ENCODE measurements around the gene C12orf42.

Gene C12orf42

DNA sequence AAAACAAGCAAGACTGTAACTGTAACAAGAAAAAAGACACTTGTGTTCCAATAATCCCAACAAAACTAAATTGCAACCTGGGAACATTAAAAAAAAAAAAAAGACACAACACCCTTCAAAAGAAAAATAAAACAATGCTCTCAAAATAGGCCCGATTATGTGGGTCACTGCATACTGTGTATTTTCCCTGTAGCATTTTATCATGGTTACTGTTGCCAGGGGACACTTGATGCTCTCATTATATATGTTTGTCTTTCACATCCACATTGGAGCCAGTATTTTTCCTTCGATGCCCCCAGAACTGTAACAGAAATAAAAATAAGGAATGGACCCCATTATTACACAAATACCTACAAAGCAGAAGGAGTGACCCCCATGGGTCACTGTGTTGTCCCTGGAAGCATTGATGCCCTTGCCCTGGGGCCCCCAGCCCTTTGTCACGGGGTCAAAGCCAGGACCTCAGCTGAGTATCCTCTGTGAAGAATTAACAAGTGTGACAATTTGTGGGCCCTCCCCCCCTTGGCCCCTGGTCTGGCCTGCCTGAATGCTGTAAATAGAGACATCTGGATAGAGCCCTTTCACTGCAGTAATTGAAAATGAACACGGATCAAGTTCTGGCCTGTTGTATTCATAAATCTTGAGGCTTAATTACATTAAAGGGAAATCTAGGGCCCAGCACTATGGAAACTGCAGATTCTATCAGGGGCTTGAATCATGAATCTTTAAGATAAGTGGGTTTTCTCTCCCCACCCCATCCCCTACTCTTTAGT is 72.8 kb downstream of the C12orf42 start:
- DNase-seq: no peak

DNA sequence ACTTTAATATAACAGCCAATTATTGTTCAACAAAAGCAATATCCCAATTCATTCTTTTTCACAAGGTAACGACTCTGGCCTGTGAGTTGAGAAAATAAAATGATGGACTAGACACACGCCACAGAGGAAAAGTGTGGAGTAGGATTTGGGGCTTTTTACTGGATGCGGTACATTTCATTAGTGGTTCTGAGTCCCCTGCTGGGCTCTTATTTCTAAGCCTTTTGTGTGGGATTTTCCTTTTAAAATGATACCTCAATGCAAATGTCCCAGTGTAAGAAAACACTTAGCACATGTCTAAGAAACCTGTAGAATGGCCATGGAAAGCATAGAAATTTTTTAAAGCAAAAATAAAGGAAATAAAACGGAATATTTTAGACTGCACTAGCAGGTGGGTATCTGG is 73.4 kb downstream of the C12orf42 start:
- no peak for DNase-seq

DNA sequence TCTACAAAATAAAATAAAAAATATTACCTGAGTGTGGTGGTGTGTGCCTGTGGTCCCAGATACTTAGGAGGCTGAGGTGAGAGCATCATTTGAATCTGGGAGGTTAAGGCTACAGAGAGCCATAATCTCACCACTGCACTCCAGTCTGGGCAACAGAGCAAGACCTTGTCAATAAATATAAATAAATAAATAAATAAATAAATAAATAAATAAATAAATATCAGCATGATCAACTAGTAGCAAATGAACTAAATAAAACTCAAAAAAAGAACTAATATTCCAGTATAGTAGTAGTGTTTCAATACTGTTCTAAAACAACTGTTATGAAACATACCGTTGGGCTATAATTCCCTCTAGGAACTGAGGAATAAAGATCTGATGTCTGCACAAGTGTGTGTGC is 74.4 kb downstream of the C12orf42 start:
- DNase-seq: no peak

DNA sequence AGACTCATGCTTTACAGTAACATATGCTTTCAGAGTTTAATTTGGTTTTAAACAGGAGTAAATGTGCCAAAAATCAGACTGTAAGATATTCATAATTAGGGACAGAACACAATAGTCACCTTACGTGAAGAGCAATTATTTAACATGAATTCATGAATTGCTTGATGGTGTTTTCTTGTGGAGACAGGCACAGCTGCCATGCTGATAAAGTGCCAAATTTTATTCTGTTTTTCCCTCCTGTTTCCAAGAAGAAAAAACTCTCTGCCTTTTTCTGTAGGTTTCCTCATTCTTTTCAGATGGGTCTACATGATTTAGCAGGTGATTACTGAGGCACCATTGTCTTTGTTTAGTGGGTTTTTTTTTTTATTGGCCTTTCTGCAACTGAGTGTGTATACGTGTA is 80.1 kb downstream of the C12orf42 start:
- DNase-seq: no peak

DNA sequence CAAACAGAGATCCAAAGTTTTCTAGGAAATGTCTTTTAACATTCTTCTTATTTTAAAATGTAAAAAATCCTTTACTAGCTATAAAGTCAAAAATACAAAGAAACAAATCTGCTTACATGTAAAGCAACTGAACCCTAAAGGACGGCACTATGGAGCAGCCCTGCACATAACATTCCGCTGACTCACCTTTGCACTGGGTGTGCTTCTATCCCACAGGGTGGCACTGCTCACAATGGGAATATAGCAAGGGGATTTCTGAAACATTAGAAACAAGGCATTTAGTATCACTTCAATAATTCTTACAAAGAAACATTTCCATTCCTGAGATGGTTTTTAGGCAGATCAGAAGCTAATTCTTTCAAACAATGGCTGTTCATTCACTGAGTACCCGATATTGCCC is 94.3 kb downstream of the C12orf42 start:
- no peak for DNase-seq

DNA sequence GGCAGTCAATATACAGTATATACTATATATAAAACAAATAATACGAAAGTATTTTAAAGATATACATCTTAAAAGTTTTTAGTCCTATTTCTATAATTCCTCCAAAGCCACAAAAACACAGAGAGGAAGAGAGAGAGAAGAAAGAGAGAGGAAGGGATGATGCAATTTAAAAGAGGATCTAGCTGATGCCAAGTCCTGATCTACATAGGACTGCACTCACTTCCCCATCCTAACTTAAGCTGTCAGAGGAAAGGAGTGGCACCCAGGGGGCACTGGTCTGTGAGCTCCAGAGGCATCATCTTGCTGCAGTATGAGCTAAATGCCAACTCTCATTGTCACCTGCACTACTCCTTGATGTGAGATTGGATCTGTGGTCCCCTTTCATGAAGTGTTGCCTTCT is 95.8 kb downstream of the C12orf42 start:
- no peak for DNase-seq

DNA sequence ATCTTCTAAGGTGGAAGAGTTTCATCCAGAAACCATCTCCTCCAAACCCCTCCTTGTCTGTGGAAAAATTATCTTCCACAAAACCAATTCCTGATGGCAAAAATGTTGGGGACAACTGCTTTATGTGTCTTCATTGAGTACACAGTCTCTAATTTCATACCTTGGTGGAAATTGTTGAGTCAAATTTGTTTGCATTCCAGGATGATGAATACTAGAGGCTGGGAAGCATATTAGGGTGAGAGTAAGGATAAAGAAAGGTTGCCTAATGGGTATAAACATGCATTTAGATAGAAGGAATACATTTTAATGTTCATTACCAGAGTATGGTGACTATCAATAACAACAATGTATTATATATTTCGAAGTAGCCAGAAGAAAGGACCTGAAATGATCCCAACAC is 98.2 kb downstream of the C12orf42 start:
- no peak for DNase-seq

DNA sequence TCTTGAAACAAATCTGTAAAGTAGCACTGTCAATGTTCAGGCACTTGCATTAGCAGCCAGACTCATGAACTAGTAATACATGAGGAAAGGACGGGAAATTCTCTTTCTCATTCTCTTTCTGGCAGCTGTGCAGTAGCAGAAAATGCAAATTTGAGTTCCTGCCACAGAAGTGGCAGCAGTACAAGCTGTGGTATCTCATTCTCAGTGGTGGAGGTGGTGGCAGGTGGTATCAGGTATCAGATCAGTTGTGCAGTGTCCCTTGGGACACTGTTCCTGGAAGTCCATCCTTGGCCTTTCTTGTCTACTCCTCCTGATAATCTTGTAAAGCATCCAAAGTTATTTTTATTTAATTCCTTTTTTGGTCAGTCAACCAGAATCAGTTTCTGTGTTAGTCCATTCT is 103.0 kb downstream of the C12orf42 start:
- no peak for DNase-seq

DNA sequence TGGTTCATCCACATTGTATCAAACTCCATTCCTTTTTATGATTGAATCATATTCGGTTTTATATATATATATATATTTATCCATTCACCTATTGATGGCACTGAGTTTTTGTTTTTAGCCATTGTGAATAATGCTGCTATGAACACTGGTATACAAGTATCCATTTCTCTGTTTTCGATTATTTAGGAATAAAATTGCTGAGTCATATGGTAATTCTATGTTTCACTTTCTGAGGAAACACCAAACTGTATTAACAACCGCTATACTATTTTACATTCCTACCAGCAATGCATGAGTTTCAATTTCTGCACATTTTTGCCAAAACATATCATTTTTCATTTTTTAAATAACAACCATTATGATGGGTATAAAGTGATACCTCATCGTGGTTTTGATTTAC is 104.7 kb downstream of the C12orf42 start:
- no peak for DNase-seq

DNA sequence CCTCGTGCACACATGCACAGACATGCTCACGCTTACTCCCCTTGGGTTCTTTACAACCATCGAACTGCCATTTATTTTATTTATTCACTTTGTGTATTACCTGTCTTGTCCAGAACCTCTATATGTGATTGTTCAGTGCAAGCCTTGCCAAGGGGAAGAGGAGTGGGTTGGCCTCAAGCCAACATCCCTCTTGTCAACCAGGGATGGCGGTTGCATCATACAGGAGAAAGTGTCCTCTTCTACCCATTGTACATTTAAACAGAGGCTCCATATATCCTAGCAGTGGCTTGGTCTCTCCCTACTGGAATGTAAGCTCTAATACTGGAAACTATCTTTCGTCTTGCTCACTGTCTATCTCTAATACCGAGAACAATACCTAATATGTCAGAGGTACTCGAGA is 108.4 kb downstream of the C12orf42 start:
- DNase-seq: no peak

DNA sequence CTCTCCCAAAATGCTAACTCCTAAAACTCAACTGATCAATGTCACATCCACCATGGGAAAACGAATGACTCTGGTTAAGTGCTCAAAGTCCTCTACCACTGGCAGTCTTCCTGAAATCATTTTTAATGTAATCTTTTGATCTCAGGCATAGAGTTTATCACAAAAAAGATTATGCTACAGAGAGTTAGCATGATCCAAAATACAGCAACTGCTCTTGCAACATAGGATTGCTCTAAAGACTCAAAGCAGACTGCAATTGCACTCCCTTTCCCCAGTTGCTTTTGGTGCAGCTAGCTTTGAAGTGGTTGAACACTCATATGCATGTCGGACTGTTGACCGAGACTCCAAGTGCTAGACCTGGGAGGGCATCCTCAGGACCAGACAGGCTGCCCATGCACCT is 109.3 kb downstream of the C12orf42 start:
- DNase-seq: no peak

DNA sequence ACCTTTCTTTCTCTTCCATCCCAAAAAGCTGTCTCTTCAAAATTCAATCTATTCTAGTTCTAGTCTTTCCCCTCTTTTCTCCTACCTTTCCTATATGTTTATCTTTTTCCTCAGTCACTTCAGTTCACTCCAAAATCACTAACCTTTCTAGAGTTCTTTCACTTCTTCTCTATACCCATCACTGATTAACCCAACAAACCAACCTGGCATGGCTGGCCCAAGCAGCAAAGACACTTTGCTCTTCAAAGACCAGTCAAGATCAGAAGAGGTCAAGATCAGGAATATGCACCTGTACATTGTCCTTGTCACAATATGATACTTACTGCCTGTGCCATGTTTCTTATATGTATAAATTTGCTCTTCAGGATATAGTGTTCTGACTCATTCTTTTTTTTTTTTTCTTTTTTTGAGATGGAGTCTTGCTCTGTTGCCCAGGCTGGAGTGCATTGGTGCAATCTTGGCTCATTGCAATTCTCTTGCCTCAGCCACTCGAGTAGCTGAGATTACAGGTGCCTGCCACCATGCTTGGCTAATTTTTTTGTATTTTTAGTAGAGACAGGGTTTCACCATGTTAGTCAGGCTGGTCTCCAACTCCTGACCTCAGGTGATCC is 112.9 kb downstream of the C12orf42 start:
- no peak for DNase-seq

DNA sequence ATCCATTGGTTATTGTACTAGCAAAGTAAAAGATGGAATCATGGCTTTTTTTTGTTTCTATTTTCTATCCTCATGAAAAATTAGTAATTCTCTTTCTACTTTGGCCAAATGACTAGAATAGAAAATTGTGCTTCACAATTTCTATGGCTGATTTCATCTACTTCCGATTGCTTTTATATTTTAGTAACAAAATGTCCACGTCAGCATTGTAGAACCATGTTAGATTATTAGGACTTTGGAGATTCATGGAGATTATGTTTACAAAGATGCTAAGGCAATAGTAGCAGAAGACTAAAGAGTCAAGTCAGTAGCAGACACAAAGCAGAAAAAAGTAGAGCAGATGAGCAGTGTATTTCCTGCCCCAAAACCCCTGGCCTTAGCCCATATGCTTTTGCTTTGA is 113.6 kb downstream of the C12orf42 start:
- no peak for DNase-seq

DNA sequence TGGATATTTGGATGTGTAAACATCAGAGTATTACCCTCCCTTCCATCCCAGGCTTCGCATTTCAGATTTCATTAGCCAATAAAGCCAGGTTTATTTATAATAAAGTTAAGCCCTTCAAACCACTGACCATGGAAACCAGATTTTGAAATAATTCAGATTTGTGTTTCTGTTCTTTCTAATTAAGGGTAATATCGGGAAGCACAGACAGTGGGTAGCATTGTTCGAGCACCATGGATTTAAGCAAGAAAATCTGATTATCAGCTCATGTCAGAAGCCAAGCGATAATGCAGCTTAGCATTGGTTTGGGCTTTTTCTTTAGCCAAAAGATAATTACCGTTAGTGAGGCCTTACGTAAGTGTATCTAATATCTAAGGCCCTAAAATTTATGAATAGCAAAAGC is 116.1 kb downstream of the C12orf42 start:
- DNase-seq: no peak

DNA sequence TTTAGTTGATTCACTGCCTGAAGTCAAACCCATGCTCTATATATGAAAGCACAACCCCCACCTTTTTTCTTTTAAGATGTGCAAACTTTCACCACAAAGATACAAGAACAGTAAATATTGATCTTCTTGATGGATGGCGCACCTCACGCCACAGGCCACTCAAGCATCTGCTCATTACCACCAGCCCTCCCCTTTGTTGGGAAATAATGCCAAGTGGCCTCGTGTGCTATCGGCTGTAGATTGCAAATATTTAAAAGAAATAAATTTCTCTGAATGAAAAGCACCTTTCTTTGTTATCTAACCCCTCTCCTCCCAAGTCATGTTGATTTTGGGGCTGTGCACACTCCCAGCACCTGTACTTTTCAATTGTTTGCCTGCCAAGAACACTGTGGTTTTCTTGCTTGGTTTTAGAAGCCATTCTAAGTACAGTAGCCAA is 122.7 kb downstream of the C12orf42 start:
- no peak for DNase-seq

DNA sequence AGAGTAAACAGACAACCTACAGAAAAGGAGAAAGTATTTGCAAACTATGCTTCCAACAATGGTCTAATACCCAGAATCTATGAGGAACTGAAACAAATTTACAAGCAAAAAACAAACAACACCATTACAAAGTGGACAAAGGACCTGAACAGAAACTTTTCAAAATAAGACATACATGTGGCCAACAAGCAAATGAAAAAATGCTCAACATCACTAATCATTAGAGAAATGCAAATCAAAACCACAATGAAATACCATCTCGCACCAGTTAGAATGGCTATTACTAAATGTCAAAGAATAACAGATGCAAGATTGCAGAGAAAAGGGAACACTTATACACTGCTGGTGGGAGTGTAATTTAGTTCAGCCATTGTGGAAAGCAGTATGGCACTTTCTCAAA is 125.8 kb downstream of the C12orf42 start:
- no peak for DNase-seq

DNA sequence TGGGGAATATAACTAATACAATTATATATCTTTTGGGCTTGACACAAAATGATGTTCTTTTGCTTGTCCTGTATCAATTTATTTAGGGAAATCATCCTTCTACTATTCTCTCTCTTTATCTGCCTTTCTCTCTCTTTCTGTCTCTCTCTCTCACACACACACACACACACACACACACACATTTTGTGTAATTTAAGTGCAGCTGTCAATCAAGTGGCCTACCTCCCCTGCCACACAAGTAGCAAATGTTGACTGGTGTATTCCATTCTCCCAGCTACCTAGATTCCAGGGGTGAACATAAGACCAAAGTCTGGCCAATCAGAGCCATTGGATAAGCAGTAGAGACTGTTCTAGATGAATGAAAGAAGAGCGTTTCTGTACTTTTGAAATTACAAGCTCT is 127.6 kb downstream of the C12orf42 start:
- no peak for DNase-seq

DNA sequence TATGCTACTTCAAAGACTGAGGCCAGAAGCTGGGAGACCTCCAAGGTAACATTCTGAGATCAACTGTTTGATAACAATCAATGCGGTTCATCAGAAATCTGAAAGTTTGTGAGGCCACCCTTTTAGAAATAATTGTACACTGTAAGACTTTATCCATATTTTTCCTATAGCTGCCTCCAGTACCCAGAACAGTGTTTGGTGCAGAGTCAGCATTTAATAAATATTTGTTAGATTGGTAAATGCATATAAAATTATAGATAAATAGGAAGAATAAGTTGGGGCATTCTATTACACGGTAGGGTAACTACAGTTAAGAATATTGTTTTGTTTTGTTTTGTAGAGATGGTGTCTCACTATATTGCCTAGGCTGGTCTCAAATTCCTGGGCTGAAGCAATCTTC is 141.4 kb downstream of the C12orf42 start:
- no peak for DNase-seq

DNA sequence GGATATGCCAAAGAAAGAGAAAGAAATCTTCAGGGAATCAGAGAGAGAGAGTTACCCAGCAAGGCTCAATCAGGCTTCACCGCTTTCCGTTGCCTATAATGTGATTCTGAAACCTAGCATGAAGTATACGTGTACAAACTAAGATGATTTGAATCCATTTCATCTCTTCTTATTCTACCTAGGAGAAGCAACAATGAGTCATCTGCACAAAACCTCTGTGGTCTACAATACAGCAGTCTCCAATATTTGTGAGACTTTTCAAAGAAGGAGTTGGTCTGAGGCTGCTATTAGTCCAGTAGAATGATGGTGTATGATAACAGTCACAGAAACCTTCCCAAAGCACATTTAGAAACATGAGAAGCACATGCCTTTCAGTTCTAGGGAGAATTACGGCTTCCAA is 141.9 kb downstream of the C12orf42 start:
- DNase-seq: no peak

DNA sequence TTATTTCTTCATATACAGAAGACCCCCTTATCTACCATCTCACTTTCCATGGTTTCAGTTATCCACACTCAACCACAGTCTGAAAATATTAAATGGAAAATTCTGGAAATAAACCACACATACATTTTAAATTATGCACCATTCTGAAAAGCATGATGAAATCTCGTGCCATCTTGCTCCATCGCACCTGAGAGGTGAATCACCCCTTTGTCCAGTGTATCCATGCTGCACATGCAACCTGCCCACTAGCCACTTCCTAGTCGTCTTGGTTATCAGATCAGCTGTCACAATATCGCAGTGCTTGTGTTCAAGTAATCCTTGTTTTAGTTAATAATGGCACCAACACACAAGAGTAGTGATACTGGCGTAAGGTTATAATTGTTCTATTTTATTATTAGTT is 145.7 kb downstream of the C12orf42 start:
- DNase-seq: no peak

DNA sequence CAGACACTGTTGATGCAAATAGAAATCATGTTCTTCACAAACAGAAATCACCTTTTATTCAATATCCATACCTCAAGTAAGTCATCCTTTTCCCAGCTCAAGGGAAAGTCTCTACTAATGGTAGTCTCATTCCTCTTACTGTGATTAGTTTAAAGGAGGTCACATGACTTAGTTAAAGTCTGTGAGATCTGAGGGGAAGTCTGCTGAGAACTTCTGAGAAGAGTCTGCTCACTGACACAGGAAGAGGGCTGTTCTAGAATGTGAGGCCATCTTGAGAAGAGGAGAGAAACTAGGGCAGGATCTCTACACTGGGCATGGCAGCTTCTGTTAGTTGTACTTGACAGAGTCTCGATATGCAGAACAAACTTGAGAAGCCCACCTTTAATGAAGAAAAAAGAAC is 146.8 kb downstream of the C12orf42 start:
- DNase-seq: no peak

DNA sequence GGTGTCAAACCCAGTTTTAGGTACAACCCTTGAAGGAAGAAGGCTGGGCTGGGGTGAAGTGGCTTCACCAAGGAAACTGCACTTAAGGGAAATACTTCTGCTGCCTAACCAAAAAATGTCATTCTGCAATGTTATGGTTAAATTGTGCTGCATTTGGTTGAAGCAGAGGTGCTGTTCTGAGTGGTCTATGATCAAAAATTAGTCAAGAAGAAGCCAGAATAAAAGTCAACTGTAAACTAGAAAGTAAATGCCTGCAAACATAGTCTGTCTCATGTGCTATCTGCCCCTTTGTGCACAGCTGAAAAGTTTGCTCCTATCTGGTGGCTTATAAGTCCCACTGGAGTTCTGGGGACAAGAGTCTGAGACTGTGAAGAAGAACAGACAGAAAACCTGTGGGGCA is 158.8 kb downstream of the C12orf42 start:
- no peak for DNase-seq

DNA sequence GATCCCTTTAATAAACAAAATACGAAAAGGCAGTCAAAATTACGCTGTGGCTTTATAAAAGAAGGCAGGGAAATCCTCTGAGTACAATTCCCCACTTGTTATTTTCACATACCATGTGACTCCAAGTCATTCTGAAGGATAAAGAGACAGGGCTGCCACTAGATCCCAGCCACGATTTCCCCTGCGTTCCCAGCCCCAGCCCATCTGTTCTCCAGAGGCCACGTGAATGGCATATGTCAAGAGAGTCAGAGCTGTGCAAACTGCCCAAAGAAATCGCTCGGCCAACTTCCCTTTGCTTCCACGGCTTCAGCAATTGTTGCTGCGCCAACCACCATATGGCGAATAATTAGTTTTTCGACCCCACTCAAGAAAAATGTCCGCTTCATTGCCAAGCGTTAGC is 161.3 kb downstream of the C12orf42 start:
- DNase-seq: no peak

DNA sequence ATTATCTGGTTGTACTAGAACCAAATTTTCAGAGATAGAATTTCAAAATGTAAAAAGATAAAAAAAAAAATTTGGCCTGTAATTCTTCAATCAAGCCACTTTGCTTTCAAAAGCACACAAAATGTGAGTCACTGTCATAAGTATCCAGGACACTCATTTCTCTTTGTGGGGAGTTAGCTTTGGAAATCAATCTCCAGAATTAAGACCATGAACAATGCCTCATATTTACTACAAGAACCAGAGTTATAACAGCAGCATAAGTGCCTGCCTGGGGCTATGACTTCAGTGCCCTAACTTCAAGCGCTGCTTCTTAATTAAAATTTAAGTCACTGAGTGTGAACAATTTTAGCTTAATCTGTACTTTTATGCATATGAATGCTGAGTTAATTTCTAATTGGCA is 162.1 kb downstream of the C12orf42 start:
- DNase-seq: no peak

DNA sequence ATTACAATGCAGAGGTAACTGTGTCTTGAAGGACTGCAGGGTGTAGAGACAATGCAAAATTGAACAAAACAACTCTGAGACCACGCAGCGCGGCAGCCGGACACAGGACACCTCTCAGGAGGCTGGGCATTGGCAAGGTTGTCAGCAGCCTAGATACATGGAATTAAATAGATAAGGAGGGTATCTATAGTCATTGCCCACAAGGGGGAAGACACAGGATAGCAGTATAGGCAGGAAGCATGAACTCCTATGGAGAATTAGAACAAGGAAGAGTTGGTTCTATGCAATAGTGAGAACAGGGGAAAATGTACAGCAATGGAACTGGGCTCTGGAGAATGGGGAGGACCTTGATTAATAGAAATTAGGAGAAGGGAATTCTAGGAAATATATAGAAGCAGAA is 164.1 kb downstream of the C12orf42 start:
- DNase-seq: no peak

Data from stimulated activated CD8-positive, alpha-beta memory T cell treated with anti-CD3 and anti-CD28 coated beads, Interleukin-4, amount 100 ng/mL, for 48 hours (primary cell).